ENCODE data around the gene MED27. TPM values are rescaled to one million over a fixed set of nuclear protein-coding genes. Genes with fewer than 3 reads are reported as not detected.

MED27 gene
- total RNA-seq, 1 donor from 2014 or later: 24.1 TPM

- Mint-ChIP-seq H3K9me3 (ENCODE audit: unreplicated experiment) (no peaks in the 10 kb centered on the region), H3K27ac (ENCODE audit: unreplicated experiment) (no peak overlapping the region), H3K4me1 (ENCODE audit: unreplicated experiment) (no peaks in the 10 kb centered on the region), H3K27me3 (ENCODE audit: unreplicated experiment) (no peaks in the 10 kb centered on the region), H3K36me3 (ENCODE audit: unreplicated experiment) (peaks cover 6% of the 10 kb centered on the region), H3K4me3 (ENCODE audit: unreplicated experiment) (no peak overlapping the region)
- DNase-seq (ENCODE audit: extremely low spot score, unreplicated experiment): no peak
- TF ChIP-seq CTCF (IDR thresholded peaks at IDR 0.05): no peak
Measured at GRCh38 chr9:131879181-131879910, 200.3 kb downstream of the MED27 start.

DNA sequence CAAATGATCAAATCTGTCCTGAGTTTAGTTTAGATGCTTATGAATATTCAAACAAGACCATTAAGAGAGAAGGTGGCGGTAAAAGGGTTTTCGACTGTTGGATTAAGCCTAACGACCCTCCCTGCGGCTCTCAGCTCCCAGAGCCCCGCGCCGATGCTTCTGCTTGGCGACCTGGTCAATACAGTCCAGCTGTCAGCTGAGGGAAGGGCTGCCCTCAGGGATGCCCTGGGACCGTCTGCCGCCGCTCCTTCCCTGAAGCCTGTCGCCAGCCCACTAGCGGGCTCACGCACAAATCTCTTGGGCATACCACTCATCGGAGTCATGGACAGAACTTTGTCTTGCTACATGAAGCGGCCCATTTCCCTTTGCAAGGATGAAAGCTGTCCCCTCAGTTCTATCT lies 203.2 kb downstream of the MED27 start:
- Mint-ChIP-seq H3K9me3 (ENCODE audit: unreplicated experiment) (no peaks in the 10 kb centered on the region), H3K4me1 (ENCODE audit: unreplicated experiment) (no peaks in the 10 kb centered on the region), H3K27ac (ENCODE audit: unreplicated experiment) (no peak overlapping the region), H3K36me3 (ENCODE audit: unreplicated experiment) (peaks cover 6% of the 10 kb centered on the region), H3K4me3 (ENCODE audit: unreplicated experiment) (no peak overlapping the region), H3K27me3 (ENCODE audit: unreplicated experiment) (no peaks in the 10 kb centered on the region)
- DNase-seq (ENCODE audit: extremely low spot score, unreplicated experiment): no peak
- no peak for TF ChIP-seq CTCF (IDR thresholded peaks at IDR 0.05)

- Mint-ChIP-seq H3K9me3 (ENCODE audit: unreplicated experiment) (no peaks in the 10 kb centered on the region), H3K27ac (ENCODE audit: unreplicated experiment) (no peak overlapping the region), H3K27me3 (ENCODE audit: unreplicated experiment) (no peaks in the 10 kb centered on the region), H3K36me3 (ENCODE audit: unreplicated experiment) (peaks cover 6% of the 10 kb centered on the region), H3K4me1 (ENCODE audit: unreplicated experiment) (no peaks in the 10 kb centered on the region), H3K4me3 (ENCODE audit: unreplicated experiment) (no peak overlapping the region)
- TF ChIP-seq CTCF (IDR thresholded peaks at IDR 0.05): no peak
- no peak for DNase-seq (ENCODE audit: extremely low spot score, unreplicated experiment)
Measured at GRCh38 chr9:131875828-131876485, 203.7 kb downstream of the MED27 start.

GRCh38 chr9:131874916-131875670 lies 204.6 kb downstream of the MED27 start:
- Mint-ChIP-seq H3K4me1 (ENCODE audit: unreplicated experiment) (no peaks in the 10 kb centered on the region), H3K9me3 (ENCODE audit: unreplicated experiment) (no peaks in the 10 kb centered on the region), H3K36me3 (ENCODE audit: unreplicated experiment) (peaks cover 6% of the 10 kb centered on the region), H3K27me3 (ENCODE audit: unreplicated experiment) (no peaks in the 10 kb centered on the region), H3K27ac (ENCODE audit: unreplicated experiment) (no peak overlapping the region), H3K4me3 (ENCODE audit: unreplicated experiment) (no peak overlapping the region)
- DNase-seq (ENCODE audit: extremely low spot score, unreplicated experiment): no peak
- no peak for TF ChIP-seq CTCF (IDR thresholded peaks at IDR 0.05)

DNA sequence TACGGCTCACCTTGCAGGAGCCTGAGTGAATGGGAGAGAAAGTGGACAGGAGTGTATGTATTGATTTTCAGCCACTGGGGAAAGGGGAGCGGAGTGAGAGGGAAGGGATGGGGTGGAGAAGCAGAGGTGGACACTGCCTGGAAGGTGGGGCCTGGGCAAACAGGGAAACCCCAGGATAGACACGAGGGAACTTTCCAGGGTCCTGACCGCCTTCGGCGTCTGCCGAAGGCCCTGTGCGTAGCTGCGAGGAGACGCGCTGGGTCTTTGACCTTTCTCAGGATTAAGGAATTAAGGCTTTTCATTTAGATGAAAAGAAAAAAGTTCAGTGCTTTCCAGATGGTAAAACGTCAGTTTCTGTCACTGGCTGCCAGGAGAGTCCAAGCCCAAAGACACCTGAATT lies 205.2 kb downstream of the MED27 start:
- no peak for DNase-seq (ENCODE audit: extremely low spot score, unreplicated experiment)
- H3K27ac Mint-ChIP-seq (ENCODE audit: unreplicated experiment): no peak overlapping the region
- H3K36me3 Mint-ChIP-seq (ENCODE audit: unreplicated experiment): peaks cover 6% of the 10 kb centered on the region
- H3K27me3 Mint-ChIP-seq (ENCODE audit: unreplicated experiment): no peaks in the 10 kb centered on the region
- H3K4me3 Mint-ChIP-seq (ENCODE audit: unreplicated experiment): no peak overlapping the region
- H3K4me1 Mint-ChIP-seq (ENCODE audit: unreplicated experiment): no peaks in the 10 kb centered on the region
- no peaks in the 10 kb centered on the region for H3K9me3 Mint-ChIP-seq (ENCODE audit: unreplicated experiment)
- TF ChIP-seq CTCF (IDR thresholded peaks at IDR 0.05): no peak

Data from osteocyte (in vitro differentiated cells).